ENCODE results near the gene FAM83C.

- TF ChIP-seq CBFB (CRISPR knock-in tag; IDR thresholded peaks at IDR 0.05; ENCODE audit: low read depth) (no peak), MLX (CRISPR knock-in tag; IDR thresholded peaks at IDR 0.05) (no peak), USF2 (CRISPR knock-in tag; IDR thresholded peaks at IDR 0.05) (no peak), CTCF (IDR thresholded peaks at IDR 0.05) (no peak), ETV6 (CRISPR knock-in tag; IDR thresholded peaks at IDR 0.05) (no peak), SOX15 (CRISPR knock-in tag; IDR thresholded peaks at IDR 0.05) (no peak), ZNF416 (CRISPR knock-in tag; IDR thresholded peaks at IDR 0.05) (no peak)
- TF ChIP-seq, protein P1, sequence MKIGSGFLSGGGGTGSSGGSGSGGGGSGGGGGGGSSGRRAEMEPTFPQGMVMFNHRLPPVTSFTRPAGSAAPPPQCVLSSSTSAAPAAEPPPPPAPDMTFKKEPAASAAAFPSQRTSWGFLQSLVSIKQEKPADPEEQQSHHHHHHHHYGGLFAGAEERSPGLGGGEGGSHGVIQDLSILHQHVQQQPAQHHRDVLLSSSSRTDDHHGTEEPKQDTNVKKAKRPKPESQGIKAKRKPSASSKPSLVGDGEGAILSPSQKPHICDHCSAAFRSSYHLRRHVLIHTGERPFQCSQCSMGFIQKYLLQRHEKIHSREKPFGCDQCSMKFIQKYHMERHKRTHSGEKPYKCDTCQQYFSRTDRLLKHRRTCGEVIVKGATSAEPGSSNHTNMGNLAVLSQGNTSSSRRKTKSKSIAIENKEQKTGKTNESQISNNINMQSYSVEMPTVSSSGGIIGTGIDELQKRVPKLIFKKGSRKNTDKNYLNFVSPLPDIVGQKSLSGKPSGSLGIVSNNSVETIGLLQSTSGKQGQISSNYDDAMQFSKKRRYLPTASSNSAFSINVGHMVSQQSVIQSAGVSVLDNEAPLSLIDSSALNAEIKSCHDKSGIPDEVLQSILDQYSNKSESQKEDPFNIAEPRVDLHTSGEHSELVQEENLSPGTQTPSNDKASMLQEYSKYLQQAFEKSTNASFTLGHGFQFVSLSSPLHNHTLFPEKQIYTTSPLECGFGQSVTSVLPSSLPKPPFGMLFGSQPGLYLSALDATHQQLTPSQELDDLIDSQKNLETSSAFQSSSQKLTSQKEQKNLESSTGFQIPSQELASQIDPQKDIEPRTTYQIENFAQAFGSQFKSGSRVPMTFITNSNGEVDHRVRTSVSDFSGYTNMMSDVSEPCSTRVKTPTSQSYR (CRISPR knock-in tag; IDR thresholded peaks at IDR 0.05) = no peak
- TF ChIP-seq, protein P2, sequence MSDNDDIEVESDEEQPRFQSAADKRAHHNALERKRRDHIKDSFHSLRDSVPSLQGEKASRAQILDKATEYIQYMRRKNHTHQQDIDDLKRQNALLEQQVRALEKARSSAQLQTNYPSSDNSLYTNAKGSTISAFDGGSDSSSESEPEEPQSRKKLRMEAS (CRISPR knock-in tag; IDR thresholded peaks at IDR 0.05) = no peak
Measured at GRCh38 chr20:35290887-35291417, 1.3 kb downstream of the FAM83C start.
